ENCODE data around the gene CPNE4. TPM values are rescaled to one million over a fixed set of nuclear protein-coding genes. Genes with fewer than 3 reads are reported as not detected.

CPNE4 gene
- total RNA-seq, 4 donors from 2014 or later = not detected

DNA sequence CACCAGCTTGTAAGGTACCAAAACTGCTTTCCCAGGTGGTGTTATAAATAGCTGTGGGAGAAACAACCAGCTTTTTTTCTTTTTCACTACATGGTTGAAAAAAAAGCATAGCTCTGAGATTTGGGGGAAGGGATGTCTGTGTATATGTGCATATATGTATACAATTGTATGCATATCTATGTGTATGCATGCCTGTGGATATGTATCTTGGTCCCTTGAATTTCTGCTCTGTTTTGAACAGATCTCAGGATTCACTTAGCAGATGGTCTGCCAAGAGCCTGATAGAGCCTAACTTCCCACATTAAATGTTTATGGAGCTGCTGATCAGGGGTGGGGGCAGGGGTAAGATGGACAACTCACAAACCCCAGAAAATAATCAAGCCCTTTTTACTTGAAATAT lies 39.0 kb upstream of the CPNE4 start:
- intact Hi-C loops (cut with DNase I; ENCODE audit: low total_unique reads) (no loop called here), in situ Hi-C loops (cut with MboI; ENCODE audit: low sequenced_read_pairs in 4 of 4) (no loop called here)
- no peak overlapping the region for H3K27ac ChIP-seq
- no peaks in the 10 kb centered on the region for H3K4me1 ChIP-seq
- no peak for ATAC-seq
- TF ChIP-seq, protein P1, sequence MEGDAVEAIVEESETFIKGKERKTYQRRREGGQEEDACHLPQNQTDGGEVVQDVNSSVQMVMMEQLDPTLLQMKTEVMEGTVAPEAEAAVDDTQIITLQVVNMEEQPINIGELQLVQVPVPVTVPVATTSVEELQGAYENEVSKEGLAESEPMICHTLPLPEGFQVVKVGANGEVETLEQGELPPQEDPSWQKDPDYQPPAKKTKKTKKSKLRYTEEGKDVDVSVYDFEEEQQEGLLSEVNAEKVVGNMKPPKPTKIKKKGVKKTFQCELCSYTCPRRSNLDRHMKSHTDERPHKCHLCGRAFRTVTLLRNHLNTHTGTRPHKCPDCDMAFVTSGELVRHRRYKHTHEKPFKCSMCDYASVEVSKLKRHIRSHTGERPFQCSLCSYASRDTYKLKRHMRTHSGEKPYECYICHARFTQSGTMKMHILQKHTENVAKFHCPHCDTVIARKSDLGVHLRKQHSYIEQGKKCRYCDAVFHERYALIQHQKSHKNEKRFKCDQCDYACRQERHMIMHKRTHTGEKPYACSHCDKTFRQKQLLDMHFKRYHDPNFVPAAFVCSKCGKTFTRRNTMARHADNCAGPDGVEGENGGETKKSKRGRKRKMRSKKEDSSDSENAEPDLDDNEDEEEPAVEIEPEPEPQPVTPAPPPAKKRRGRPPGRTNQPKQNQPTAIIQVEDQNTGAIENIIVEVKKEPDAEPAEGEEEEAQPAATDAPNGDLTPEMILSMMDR (IDR thresholded peaks at IDR 0.05 in 4 of 5, conservative IDR thresholded peaks at IDR 0.05 in 1 of 5) = no peak
- TF ChIP-seq POLR2A (IDR thresholded peaks at IDR 0.05) = no peak
- H3K27me3 ChIP-seq = no peaks in the 10 kb centered on the region
- H3K4me3 ChIP-seq = no peak overlapping the region
- H3K9me3 ChIP-seq = no peaks in the 10 kb centered on the region
- H3K36me3 ChIP-seq = no peaks in the 10 kb centered on the region
- DNase-seq = no peak

DNA sequence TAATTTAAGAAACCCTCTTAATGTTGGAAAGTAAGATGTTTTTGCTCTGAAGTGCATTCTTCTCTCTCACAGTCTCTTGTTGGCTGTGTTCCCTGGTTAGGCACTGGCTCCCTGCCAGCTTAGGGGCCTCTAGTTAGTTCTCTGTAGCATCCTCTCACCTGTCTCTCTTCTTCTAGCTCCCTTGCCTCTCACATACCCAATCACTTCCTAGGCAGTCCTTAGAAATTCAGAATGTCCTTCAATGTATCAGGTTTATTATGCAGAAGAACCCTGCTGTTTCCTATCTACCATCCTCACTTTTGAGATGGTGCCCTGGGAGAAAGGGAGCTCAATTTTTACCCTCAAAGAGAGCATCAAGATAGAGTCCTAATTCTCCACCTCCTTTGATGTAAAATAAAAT lies 36.2 kb upstream of the CPNE4 start:
- in situ Hi-C loops (cut with MboI; ENCODE audit: low sequenced_read_pairs in 4 of 4) = no loop called here
- ATAC-seq = no peak

DNA sequence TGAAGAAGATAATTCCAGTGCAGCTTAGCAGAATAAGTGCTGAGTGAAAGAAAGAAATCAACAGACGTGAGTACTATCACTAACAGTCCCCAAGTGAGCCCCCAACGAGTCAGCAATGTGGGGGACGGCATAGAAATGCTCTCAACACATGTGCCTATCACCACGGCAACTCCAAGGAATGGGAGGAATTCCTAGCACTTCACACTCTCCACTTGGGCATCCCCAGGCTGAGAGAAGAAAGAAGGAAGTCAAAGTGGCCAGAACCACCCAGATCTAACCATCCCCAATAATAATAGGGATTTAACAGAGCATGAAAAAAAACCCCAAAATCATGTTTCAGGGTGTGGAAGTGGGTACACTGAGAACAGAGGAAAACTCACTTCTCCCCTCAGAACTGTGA lies 29.3 kb upstream of the CPNE4 start:
- TF ChIP-seq POLR2A (IDR thresholded peaks at IDR 0.05) = no peak
- TF ChIP-seq, protein P1 (IDR thresholded peaks at IDR 0.05 in 4 of 5, conservative IDR thresholded peaks at IDR 0.05 in 1 of 5) = no peak
- ATAC-seq (no peak), DNase-seq (no peak)
- no peaks in the 10 kb centered on the region for H3K27me3 ChIP-seq
- H3K4me1 ChIP-seq = no peaks in the 10 kb centered on the region
- H3K36me3 ChIP-seq = no peaks in the 10 kb centered on the region
- no peak overlapping the region for H3K27ac ChIP-seq
- intact Hi-C loops (cut with DNase I; ENCODE audit: low total_unique reads) (no loop called here), in situ Hi-C loops (cut with MboI; ENCODE audit: low sequenced_read_pairs in 4 of 4) (no loop called here)
- H3K4me3 ChIP-seq = no peak overlapping the region
- H3K9me3 ChIP-seq = no peaks in the 10 kb centered on the region

More for the DNA sequence above, 36.2 kb upstream of the CPNE4 start:
- Histone ChIP-seq H3K9me3 (no peaks in the 10 kb centered on the region), H3K36me3 (no peaks in the 10 kb centered on the region), H3K27me3 (no peaks in the 10 kb centered on the region), H3K27ac (no peak overlapping the region), H3K4me1 (no peaks in the 10 kb centered on the region), H3K4me3 (no peak overlapping the region)
- no peak for DNase-seq
- TF ChIP-seq, protein P1 (IDR thresholded peaks at IDR 0.05 in 4 of 5, conservative IDR thresholded peaks at IDR 0.05 in 1 of 5) = no peak
- no peak for TF ChIP-seq POLR2A (IDR thresholded peaks at IDR 0.05)
- intact Hi-C loops (cut with DNase I; ENCODE audit: low total_unique reads) = no loop called here

DNA sequence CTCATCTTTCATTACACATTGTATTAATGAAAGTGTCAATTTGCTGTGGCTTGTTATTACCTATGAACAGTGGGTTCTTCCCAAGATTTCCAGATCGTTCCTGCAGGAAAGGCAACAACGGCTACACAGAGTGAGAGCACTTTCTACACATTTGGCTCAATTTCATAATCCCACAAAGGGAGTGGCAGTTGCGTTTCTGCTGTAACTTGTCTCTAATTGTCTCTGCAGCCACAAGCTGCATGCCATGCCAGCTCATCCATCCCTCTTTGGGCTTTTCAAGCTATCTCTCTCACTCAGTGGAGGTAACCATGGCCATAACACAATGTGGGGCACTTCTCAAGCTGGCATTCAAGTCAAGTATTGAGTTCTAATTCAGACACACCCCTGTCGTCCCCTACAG lies 27.7 kb upstream of the CPNE4 start:
- TF ChIP-seq, protein P1 (IDR thresholded peaks at IDR 0.05 in 4 of 5, conservative IDR thresholded peaks at IDR 0.05 in 1 of 5) = no peak
- no peak for TF ChIP-seq POLR2A (IDR thresholded peaks at IDR 0.05)

DNA sequence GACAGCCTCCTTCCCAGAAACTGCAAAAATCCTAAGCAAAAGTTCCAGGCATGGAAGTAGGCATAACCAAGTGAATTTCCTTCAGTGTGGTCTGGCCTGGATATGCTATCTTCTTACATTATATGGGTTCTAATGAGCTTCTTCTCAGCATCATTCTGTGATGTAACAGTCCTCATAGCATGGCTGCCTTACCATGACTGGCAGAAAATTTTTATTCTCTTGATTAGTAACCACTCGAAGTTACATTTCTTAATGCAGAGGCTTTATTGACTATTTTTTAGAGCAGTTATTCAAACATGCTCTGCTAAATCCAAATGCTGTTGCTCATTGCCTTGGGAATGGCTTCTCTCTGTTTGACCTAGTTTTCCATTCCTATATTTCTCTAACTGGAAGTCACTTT lies 21.1 kb upstream of the CPNE4 start:
- Histone ChIP-seq H3K4me3 (no peak overlapping the region), H3K27me3 (no peaks in the 10 kb centered on the region), H3K36me3 (no peaks in the 10 kb centered on the region), H3K9me3 (no peaks in the 10 kb centered on the region), H3K27ac (no peak overlapping the region), H3K4me1 (no peaks in the 10 kb centered on the region)
- in situ Hi-C loops (cut with MboI; ENCODE audit: low sequenced_read_pairs in 4 of 4) (no loop called here), intact Hi-C loops (cut with DNase I; ENCODE audit: low total_unique reads) (no loop called here)
- no peak for ATAC-seq
- DNase-seq = no peak
- TF ChIP-seq POLR2A (IDR thresholded peaks at IDR 0.05) = no peak
- TF ChIP-seq, protein P1 (IDR thresholded peaks at IDR 0.05 in 4 of 5, conservative IDR thresholded peaks at IDR 0.05 in 1 of 5) = no peak

More for the DNA sequence above, 27.7 kb upstream of the CPNE4 start:
- in situ Hi-C loops (cut with MboI; ENCODE audit: low sequenced_read_pairs in 4 of 4) (no loop called here), intact Hi-C loops (cut with DNase I; ENCODE audit: low total_unique reads) (no loop called here)
- H3K4me1 ChIP-seq = no peaks in the 10 kb centered on the region
- H3K27ac ChIP-seq = no peak overlapping the region
- H3K36me3 ChIP-seq = no peaks in the 10 kb centered on the region
- DNase-seq (no peak), ATAC-seq (no peak)
- no peak overlapping the region for H3K4me3 ChIP-seq
- no peaks in the 10 kb centered on the region for H3K9me3 ChIP-seq
- H3K27me3 ChIP-seq = no peaks in the 10 kb centered on the region
